CD14-positive monocyte (primary cell): ENCODE results near the gene HSD17B14. TPM values are rescaled to one million over a fixed set of nuclear protein-coding genes. Genes with fewer than 3 reads are reported as not detected.

Source experiments
- DNase-seq, 3 donors: peaks; one replicate each; pipeline ENCODE4 v3.0.0-alpha.2; 2011 to 2022
- H2AFZ ChIP-seq: 2 replicates; pipeline ENCODE4 v1.6.0; 2012; ENCODE audit warnings: mild to moderate bottlenecking, low read depth, low read length, inconsistent platforms; ENCODE audit not compliant: insufficient read depth, poor library complexity, severe bottlenecking
- H3K27ac ChIP-seq, 2 donors: 1 replicate in 1 of 2; 2 replicates in 1 of 2; pipeline ENCODE4 v1.5.1; 2012 to 2013; ENCODE audit warnings: low read length in 2 of 2, control low read depth in 1 of 2, inconsistent platforms in 1 of 2, low read depth in 1 of 2, mild to moderate bottlenecking in 1 of 2
- H3K27me3 ChIP-seq, 2 donors: one replicate each; pipeline versions ENCODE4 v1.6.0 to v1.6.1; 2011 to 2013; ENCODE audit warnings: low read length in 2 of 2; ENCODE audit not compliant: control insufficient read depth in 2 of 2, insufficient read depth in 2 of 2
- H3K36me3 ChIP-seq, 2 donors: replicated peaks in 1 of 2; 1 replicate in 1 of 2; 2 replicates in 1 of 2; pipeline versions ENCODE4 v1.5.1 to v1.6.1; 2012 to 2013; ENCODE audit warnings: low read length in 2 of 2, control low read depth in 1 of 2, inconsistent platforms in 1 of 2, mild to moderate bottlenecking in 1 of 2; ENCODE audit not compliant: insufficient read depth in 2 of 2, control insufficient read depth in 1 of 2
- H3K4me1 ChIP-seq, 2 donors: 1 replicate in 1 of 2; 2 replicates in 1 of 2; pipeline versions ENCODE4 v1.5.1 to v1.6.1; 2012 to 2013; ENCODE audit warnings: low read length in 2 of 2, control low read depth in 1 of 2, inconsistent platforms in 1 of 2, mild to moderate bottlenecking in 1 of 2, moderate library complexity in 1 of 2; ENCODE audit not compliant: insufficient read depth in 2 of 2, control insufficient read depth in 1 of 2
- H3K4me2 ChIP-seq: replicated peaks from 2 replicates; pipeline ENCODE3; 2012; ENCODE audit warnings: low read length, moderate library complexity, mild to moderate bottlenecking; ENCODE audit not compliant: poor library complexity, severe bottlenecking; ENCODE audit errors: extremely low read depth
- H3K4me3 ChIP-seq, 3 experiments: fragments of 200-600 bp in 1 of 3; sonication (generic) in 1 of 3; replicated peaks in 1 of 3; 1 replicate in 2 of 3; 2 replicates in 1 of 3; pipeline ENCODE4 v1.5.1; 2011 to 2013; ENCODE audit warnings: low read length in 3 of 3, mild to moderate bottlenecking in 3 of 3, control low read depth in 2 of 3, low read depth in 2 of 3, inconsistent platforms in 1 of 3, moderate library complexity in 1 of 3
- H3K79me2 ChIP-seq: 2 replicates; pipeline ENCODE4 v1.6.0; 2012; ENCODE audit warnings: mild to moderate bottlenecking, control low read depth, inconsistent platforms, low read length, moderate library complexity; ENCODE audit not compliant: insufficient read depth
- H3K9ac ChIP-seq: 2 replicates; pipeline ENCODE4 v1.6.0; 2017; ENCODE audit warnings: low read length, mild to moderate bottlenecking; ENCODE audit not compliant: insufficient read depth, poor library complexity, severe bottlenecking
- H3K9me3 ChIP-seq, 2 donors: replicated peaks in 1 of 2; 1 replicate in 1 of 2; 2 replicates in 1 of 2; pipeline versions ENCODE4 v1.5.1 to v1.6.1; 2012 to 2013; ENCODE audit warnings: low read length in 2 of 2, control low read depth in 1 of 2; ENCODE audit not compliant: control insufficient read depth in 1 of 2, insufficient read depth in 1 of 2
- H4K20me1 ChIP-seq: 2 replicates; pipeline ENCODE4 v1.6.0; 2012; ENCODE audit warnings: mild to moderate bottlenecking, low read length, control low read depth, moderate library complexity; ENCODE audit not compliant: insufficient read depth
- H3K27ac Mint-ChIP-seq, 7 donors: one replicate each; pipeline ENCODE4 v1.8.0; 2020; ENCODE audit warnings: mild to moderate bottlenecking in 7 of 7, mixed read lengths in 7 of 7, moderate library complexity in 6 of 7, inconsistent platforms in 2 of 7
- H3K27me3 Mint-ChIP-seq, 3 donors: one replicate each; pipeline ENCODE4 v1.8.0; 2021 to 2022; ENCODE audit warnings: low read depth in 3 of 3, mild to moderate bottlenecking in 3 of 3, mixed read lengths in 3 of 3, moderate library complexity in 3 of 3, inconsistent platforms in 1 of 3
- H3K36me3 Mint-ChIP-seq, 2 donors: one replicate each; pipeline ENCODE4 v1.8.0; 2020; ENCODE audit warnings: mixed read lengths in 2 of 2, inconsistent platforms in 1 of 2, mild to moderate bottlenecking in 1 of 2
- H3K4me1 Mint-ChIP-seq: one replicate; pipeline ENCODE4 v1.8.0; 2020; ENCODE audit warnings: mild to moderate bottlenecking, mixed read lengths
- H3K4me3 Mint-ChIP-seq, 2 donors: one replicate each; pipeline ENCODE4 v1.8.0; 2020; ENCODE audit warnings: mild to moderate bottlenecking in 2 of 2, mixed read lengths in 2 of 2, moderate library complexity in 1 of 2
- H3K9me3 Mint-ChIP-seq, 7 donors: one replicate each; pipeline ENCODE4 v1.8.0; 2020 to 2022; ENCODE audit warnings: mixed read lengths in 7 of 7, mild to moderate bottlenecking in 6 of 7, moderate library complexity in 6 of 7, inconsistent platforms in 2 of 7
- CTCF ChIP-seq: fragments of 200-600 bp; IDR thresholded peaks from one replicate; pipeline ENCODE4 v1.8.0; 2022; ENCODE audit warnings: antibody characterized with exemption, mild to moderate bottlenecking
- WGBS: methylation state at CpG from one replicate; pipeline ENCODE4 v1.1.5; 2013; ENCODE audit warnings: missing lambda C conversion rate; ENCODE audit not compliant: insufficient coverage; 5-methylcytosine and 5-hydroxymethylcytosine counted together
- intact Hi-C, 2 donors: fragments of 100-400 bp; cut with micrococcal nuclease; formaldehyde crosslinking; loops; one replicate each; pipeline versions ENCODE4 v1.15.0 to v1.15.1; 2023
- polyA plus RNA-seq, 3 donors: library from polyadenylated mRNA; depleted of rRNA in 1 of 3; unstranded in 2 of 3; stranded (reverse) in 1 of 3; fragments of 300-500 nt in 2 of 3; fragments of >200 nt in 1 of 3; fragmentation: Illumina TruSeq in 2 of 3; gene quantifications; 1 replicate in 2 of 3; 2 replicates in 1 of 3; pipeline ENCODE4 v1.2.3, GENCODE V29; 2012 to 2021

Gene HSD17B14
- polyA plus RNA-seq, 3 donors = not detected

GRCh38 chr19:48837051-48837524 lies 797 bp upstream of the HSD17B14 start:
- H3K27ac ChIP-seq = no peak overlapping the region
- Mint-ChIP-seq H3K4me3 (peak overlapping the region; percentile 58 to 93), H3K27ac (peak overlapping the region in 3 of 7 donors; percentile 30 to 82 (median 54)), H3K9me3 (peaks cover 0 to 4% (median 0%) of the 10 kb centered on the region in 7 donors), H3K4me1 (peaks cover 22% of the 10 kb centered on the region), H3K27me3 (peaks cover 21 to 26% (median 23%) of the 10 kb centered on the region in 3 donors), H3K36me3 (peaks cover 0 to 3% of the 10 kb centered on the region in 2 donors)
- peak overlapping the region in 1 of 3 experiments; percentile 65 for H3K4me3 ChIP-seq
- H3K4me1 ChIP-seq = peaks cover 20 to 22% of the 10 kb centered on the region in 2 donors
- H3K27me3 ChIP-seq = peaks cover 0 to 20% of the 10 kb centered on the region in 2 donors
- no peaks in the 10 kb centered on the region for H3K79me2 ChIP-seq
- WGBS = 18% methylated on average over 22 of the region's 29 CpGs
- intact Hi-C loops = loop anchor here (5.0 to 10.0 kb wide), 2 partner anchors 190 to 192 kb away; partner anchors contain the start of gene CA11 (in 2 of the 2)
- peak overlapping the region; percentile 68 for H3K4me2 ChIP-seq
- no peak for TF ChIP-seq CTCF
- no peaks in the 10 kb centered on the region for H4K20me1 ChIP-seq
- no peak overlapping the region for H3K9ac ChIP-seq
- peak overlapping the region; percentile 76 for H2AFZ ChIP-seq
- no peaks in the 10 kb centered on the region for H3K36me3 ChIP-seq
- DNase-seq = peak; percentile 13 to 44 (median 40)
- no peaks in the 10 kb centered on the region for H3K9me3 ChIP-seq

- Histone ChIP-seq H3K36me3 (no peaks in the 10 kb centered on the region), H4K20me1 (no peaks in the 10 kb centered on the region), H2AFZ (peak overlapping the region; percentile 76), H3K4me2 (peak overlapping the region; percentile 68), H3K4me3 (peak overlapping the region in 1 of 3 experiments; percentile 65), H3K27me3 (peaks cover 0 to 20% of the 10 kb centered on the region in 2 donors), H3K4me1 (peaks cover 20 to 22% of the 10 kb centered on the region in 2 donors), H3K79me2 (no peaks in the 10 kb centered on the region), H3K9me3 (no peaks in the 10 kb centered on the region), H3K9ac (peak overlapping the region; percentile 9), H3K27ac (no peak overlapping the region)
- TF ChIP-seq CTCF = peak; percentile 79
- peak overlapping the region; percentile 76 to 93 for H3K4me3 Mint-ChIP-seq
- H3K27me3 Mint-ChIP-seq = peaks cover 20 to 24% (median 23%) of the 10 kb centered on the region in 3 donors
- 1% methylated on average over 12 of the region's 12 CpGs for WGBS
- peaks cover 0 to 3% of the 10 kb centered on the region in 2 donors for H3K36me3 Mint-ChIP-seq
- peaks cover 22% of the 10 kb centered on the region for H3K4me1 Mint-ChIP-seq
- intact Hi-C loops = loop anchor here (1.0 to 10.0 kb wide), 3 partner anchors 40 to 191 kb away; partner anchors contain the start of gene CA11 (in 2 of the 2)
- DNase-seq = peak; percentile 90 to 93 (median 93)
- peaks cover 0 to 4% (median 0%) of the 10 kb centered on the region in 7 donors for H3K9me3 Mint-ChIP-seq
- H3K27ac Mint-ChIP-seq = peak overlapping the region in 4 of 7 donors; percentile 74 to 87 (median 82)
These were observed 580 bp downstream of the HSD17B14 start for GRCh38 chr19:48835734-48836088.
